UCSD-AML1 (cell line): ENCODE results near the gene KCNAB1.
A peak's percentile ranks its signal among the peaks of the same experiment; 100 is the strongest.
"Not testable (repeated sequence)": the region's sequence is repeated elsewhere in the genome, so short reads cannot be mapped to it uniquely, and the experiment has no call there.

Experiments used
- DNase-seq: peaks from one replicate; lab custom pipeline; 2025; ENCODE audit not compliant: unreplicated experiment; lab: John Stamatoyannopoulos, UW

The KCNAB1 gene

DNA sequence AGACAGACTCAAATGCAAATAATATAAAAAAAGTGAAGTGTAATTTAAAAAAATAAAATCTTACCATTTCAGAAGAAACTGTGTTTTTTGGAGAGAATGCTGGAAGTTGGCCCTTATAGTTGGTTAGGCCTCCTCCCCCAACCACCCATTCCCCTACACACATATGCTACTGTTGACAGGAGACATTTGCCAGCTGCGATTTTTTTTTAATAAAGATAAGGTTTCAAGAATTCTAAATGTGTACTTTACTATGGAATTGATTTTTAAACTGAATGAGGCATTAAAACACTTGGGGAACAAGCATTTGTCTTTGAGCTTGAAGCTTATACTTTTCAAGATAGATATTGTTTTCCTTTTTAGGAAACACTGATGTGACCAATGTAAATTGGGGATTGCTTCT lies 438.9 kb downstream of the KCNAB1 start:
- no peak for DNase-seq

DNA sequence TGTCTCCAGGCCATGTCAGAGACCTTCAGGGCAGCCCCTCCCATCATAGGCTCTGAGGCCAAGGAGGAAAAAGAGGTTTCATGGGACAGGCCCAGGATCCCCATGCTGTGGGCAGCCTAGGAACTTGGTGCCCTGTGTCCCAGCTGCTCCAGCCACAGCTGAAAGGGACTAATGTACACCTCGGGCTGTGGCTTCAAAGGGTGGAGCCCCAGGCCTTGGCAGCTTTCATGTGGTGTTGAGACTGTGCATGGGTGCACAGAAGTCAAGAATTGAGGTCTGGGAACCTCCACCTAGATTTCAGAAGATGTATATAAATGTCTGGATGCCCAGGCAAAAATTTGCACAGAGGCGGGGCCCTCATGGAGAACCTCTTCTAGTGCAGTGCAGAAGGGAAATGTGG lies 441.2 kb downstream of the KCNAB1 start:
- no peak for DNase-seq

DNA sequence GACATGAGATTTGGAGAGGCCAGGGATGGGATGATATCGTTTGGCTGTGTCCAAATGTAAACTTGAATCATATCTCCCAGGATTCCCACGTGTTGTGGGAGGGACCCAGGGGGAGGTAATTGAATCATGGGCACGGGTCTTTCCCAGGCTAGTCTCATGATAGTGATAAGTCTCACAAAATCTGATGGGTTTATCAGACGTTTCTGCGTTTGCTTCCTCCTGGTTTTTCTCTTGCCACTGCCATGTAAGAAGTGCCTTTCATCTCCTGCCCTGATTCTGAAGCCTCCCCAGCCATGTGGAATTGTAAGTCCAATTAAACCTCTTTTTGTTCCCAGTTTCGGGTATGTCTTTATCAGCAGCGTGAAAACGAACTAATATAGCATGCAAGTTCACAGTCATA lies 442.1 kb downstream of the KCNAB1 start:
- DNase-seq: not testable (repeated sequence)

DNA sequence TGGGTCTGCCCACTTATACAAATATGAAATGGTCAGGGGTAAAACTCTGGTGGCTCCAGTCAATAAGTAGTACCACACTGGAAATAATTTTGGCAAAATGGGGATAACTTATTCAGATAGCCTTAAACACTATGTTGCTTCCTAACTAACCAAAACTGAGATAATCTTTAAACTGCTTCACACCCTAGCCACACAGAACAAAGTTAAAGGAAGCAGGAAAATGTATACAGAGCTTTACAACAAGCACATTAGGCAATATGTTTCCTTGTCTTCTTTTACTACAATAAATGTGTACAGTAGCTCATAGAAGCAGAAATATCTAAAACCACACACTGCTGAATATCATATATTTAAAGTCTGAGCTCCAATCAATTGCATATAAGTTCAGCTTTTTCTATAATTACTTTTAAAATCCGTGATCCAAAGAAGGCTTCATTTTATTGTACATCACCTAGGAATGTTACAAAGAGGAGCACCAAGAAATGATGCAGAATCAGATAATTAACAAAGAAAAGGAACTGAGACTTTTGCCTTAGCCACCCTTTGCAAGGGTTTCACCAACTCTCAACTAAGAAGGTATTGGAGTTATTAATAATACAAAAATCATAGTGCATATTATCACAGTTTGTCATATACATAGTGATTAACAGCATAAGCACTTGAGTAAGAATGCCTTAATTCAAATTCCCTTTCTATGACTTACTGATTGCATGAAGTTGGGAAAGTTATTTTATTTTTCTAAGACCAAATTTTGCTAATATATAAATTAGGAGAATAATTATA lies 443.7 kb downstream of the KCNAB1 start:
- no peak for DNase-seq

DNA sequence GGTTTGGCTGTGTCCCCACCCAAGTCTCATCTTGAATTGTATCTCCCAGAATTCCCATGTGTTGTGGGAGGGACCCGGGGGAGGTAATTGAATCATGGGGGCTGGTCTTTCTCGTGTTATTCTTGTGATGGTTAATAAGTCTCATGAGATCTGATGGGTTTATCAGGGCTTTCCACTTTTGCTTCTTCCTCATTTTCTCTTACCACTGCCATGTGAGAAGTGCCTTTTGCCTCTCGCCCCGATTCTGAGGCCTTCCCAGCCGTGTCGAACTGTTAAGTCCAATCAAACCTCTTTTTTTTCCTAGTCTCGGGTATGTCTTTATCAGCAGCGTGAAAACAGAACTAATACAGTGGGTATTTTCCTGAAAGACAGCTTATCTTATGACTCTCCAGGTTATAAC lies 448.6 kb downstream of the KCNAB1 start:
- not testable (repeated sequence) for DNase-seq

DNA sequence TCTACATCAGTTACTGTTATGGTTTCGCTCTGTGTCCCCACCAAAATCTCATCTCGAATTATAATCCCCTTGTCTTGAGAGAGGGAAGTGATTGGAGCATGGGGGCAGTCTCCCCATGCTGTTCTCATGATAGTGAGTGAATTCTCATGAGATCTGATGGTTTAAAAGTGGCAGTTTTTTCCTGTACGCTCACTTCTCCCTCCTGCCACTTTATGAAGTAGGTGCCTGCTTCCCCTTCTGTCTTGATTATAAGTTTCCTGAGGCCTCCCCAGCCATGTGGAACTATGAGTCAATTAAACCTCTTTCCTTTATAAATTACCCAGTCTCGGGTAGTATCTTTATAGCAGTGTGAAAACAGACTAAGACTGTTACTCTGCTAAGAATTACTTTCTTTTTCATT lies 449.5 kb downstream of the KCNAB1 start:
- DNase-seq: not testable (repeated sequence)

DNA sequence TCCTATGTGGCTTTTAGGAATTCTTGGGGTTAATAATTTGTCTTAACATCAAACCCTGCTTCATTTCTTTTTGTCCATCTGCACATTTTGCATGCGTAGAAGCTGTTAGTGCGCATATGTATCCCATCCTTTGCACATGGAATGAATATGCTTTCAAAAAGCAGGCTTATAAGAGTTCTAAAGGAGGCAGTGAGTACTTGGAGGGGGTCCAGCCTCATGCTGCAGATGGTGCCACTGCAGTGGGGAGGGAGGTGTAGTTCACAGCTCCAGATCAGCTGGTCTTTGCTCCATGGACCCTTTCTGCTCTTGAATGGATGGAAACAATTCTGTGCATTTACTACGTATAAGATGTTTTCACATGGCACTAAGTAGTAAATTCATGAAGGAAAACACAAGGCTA lies 455.3 kb downstream of the KCNAB1 start:
- no peak for DNase-seq

DNA sequence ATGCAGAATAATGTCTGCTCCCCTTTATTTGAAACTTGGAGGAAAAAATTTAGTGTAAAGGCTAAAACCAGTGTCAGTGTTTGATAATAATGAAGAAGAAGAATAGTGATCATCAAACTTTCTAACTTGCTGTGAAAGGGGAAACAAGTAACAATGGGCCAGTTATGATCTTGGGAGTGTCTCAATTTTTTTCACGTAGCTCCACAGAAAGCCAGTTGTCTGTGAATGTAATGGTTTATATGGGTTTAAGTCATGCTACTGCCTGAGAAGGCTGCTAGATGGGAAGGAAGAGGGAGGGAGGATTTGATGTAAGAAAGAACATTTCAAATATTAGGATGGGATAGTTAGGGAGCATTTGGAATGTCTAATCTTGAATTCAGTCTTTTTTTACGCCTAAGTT lies 455.7 kb downstream of the KCNAB1 start:
- DNase-seq: no peak

DNA sequence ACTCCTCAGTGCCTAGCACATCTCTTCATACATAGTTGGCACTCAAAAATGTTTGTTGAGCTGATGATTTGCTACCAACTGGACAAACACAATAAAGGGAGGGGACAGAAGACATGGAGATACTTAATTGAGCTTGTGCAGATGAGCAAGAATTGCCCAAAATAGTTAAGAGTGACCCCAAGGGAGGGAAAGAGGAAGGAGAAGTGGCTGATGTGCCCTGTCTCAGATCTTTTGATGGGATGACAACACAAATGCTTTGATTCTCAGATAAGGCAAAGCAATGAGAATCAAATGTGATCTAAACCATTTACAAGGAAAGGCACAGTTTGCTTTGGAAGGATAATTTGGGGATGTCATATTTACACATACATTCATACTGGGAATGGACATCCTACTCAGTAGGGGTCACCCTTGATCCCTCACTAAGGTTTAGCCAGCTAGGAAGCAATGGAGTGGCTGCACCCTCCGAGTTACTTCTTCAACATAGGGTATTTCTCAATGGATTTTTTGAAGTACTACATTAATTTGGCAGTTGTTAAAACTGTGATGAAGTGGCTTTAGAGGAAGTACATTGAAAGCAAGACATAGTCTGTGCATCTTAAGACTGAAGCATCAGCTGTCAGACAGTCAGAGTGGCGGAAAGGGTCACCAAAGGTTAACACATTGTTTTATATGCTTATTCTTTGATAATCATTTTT lies 456.4 kb downstream of the KCNAB1 start:
- no peak for DNase-seq

DNA sequence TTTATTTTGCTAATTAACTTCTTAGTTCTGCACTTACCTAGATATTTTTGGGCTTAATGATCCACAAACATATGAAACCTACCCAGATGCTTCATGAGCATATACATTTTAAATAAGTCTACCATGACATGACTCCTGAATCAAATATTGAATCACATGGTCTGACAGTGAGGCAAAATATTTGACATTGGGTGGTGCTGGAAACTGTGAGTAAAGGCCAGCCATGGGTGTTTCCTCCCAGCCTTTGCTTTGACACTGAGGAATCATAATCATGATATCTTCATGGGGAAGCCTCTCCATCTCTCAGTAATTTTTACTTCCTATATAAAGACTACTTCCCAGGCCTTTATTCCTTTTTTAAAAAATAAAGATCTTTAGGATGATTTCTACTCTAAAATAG lies 457.4 kb downstream of the KCNAB1 start:
- DNase-seq: no peak

DNA sequence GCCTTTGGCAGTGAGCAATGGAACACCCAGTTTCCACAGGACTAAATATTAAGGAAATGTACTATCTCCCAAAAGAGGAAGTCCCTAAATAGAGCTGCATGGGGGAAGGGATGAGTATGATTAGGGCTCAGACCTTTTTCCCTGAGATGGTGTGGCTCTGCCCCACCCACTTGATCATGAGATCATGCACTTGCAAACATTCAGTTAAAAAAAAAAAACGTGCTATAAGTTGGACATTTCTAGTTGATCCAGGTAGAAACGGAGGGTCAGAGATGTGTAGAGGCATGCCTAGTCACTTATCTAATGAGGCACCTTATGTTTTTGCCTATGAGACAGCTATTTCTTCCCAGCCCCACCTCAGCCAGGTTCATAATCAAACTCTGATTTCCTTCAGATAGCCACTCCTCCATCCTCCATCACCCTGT lies 459.1 kb downstream of the KCNAB1 start:
- DNase-seq: peak; percentile 37

DNA sequence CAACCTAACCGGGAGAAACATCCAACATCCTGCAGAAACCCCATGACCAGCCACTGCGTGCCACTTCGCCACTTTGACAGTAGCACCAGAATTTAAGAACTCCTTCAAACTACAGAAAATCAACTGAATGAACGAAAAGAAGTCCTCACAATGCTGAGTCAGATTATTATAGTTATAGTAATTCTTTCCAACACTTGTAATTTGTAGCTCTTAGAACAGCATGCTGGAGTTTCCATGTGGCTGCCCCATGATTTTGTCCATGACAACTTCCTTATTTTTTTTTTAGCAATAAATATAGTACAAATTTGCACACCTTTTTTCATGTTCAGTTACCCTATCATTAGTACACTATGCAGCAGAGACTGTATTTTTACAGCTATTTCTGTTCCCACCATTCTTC lies 460.7 kb downstream of the KCNAB1 start:
- DNase-seq: no peak

DNA sequence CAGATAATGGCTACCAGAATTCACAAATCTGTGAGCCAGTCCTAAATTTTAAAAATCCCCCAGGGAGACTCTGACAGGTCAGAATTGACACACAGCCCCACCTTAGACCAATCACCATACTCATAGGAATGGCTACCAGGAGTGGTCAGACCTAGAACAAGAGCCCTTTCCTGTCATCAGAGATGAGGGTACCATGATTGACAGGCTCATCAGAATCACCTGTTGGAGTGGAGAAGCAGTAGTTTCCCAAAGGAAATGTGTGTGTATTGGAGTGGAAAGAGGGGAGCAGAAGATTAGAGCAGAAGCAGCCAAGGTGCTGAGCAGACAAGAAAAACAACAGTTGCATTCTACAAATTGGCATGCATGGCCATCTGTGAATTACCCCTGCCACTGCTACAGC lies 461.6 kb downstream of the KCNAB1 start:
- DNase-seq: no peak

DNA sequence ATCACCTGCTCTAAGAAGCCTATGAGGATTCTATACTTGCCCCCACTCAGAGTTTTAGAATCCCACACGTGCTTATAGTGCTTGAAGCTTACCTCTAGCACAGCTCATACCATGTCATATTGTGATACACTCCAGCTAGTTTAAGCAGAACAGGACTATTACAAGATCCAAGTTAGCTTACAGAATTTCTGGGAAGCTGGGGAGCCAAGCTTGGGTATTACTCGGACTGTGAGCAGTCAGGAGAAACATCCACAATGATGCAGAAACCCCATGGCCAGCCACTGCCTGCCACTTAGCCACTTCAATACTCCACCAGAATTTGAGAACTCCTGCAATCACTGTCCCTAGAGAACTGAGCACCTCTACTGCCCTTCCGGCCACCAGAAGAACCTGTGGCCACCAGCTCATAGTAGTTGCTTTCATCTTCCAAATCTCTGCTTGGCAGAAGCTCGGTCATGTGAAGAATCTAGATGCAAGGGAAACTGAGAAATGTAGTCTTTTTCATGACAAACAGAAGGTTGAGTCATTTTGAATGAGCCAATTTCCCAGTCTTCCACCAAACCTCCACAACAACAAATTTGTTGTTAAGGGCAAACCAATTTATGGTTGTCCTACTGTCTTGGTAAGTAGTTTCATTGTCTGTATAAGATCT lies 462.3 kb downstream of the KCNAB1 start:
- DNase-seq: no peak

DNA sequence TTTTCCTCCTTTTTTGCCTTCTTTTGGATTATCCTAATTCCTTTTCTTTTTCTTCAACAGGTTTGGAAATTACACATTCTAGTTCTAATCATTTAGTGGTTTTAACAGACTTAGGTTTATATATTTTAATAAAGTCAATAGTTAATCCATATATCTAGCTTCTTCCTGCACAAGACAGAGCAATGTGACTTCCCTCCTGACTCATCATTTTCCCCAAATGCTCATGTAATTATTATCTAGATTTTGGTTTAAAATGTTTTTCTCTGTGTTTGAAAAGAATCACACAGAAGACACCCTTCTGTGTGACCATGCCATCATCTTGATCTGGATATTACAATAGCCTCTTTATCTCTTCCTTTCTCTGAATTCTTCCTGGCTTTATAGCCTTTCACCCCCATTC lies 463.1 kb downstream of the KCNAB1 start:
- no peak for DNase-seq

DNA sequence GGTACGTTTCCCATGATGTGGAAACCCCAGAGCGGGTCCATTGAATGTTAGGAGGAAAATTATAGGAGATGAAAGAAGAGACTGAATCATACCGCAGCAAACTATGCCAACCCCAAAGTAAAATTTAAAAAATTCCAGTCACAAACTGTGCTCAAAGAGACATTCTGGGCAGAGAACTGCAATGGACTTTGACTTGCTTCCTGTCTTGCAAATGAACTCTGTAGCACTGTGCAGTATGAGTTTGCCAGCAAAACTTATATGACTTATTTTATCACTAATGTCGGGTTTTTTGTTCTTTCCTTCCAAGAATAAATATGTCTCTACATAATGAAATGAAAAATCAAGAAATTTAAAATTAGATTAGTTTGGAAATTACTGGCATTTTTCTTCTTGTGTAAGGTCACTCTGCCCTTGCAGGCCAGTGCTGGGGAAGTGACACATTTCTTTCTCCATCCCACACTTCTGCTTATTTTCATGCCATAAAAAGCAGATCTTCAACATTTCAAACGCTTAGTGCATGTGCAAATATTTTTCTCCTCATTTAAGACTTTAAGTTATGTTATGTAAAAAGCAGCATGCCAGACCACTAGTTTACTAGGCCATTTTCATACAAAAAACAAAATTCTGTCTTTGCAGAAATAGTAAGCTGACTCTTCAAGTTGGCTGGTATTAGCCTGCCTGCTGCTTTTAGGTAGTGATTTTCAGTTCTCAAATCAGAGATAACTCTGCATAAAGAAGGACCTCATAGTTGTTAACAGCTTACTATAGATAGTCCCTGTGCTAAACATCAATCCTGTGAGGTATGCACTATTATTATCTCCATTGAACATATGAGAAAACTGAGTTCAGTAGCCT lies 466.8 kb downstream of the KCNAB1 start:
- no peak for DNase-seq

DNA sequence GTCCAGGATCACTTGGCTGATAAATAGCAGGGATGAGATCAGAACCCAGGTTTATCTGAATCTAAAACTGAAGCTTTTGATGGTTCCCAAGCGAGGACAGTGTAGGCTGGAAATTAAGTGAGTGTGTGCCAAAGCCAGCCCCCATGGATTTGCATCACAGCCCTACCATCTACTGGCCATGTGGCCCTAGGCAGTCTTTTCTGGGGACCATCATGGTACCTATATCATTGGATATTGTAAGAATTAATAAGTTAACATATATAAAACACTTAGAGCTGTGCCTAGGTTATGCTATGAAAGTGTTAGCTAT lies 467.3 kb downstream of the KCNAB1 start:
- no peak for DNase-seq
